Measurements from ENCODE around the gene SLC25A41.

The SLC25A41 gene

DNA sequence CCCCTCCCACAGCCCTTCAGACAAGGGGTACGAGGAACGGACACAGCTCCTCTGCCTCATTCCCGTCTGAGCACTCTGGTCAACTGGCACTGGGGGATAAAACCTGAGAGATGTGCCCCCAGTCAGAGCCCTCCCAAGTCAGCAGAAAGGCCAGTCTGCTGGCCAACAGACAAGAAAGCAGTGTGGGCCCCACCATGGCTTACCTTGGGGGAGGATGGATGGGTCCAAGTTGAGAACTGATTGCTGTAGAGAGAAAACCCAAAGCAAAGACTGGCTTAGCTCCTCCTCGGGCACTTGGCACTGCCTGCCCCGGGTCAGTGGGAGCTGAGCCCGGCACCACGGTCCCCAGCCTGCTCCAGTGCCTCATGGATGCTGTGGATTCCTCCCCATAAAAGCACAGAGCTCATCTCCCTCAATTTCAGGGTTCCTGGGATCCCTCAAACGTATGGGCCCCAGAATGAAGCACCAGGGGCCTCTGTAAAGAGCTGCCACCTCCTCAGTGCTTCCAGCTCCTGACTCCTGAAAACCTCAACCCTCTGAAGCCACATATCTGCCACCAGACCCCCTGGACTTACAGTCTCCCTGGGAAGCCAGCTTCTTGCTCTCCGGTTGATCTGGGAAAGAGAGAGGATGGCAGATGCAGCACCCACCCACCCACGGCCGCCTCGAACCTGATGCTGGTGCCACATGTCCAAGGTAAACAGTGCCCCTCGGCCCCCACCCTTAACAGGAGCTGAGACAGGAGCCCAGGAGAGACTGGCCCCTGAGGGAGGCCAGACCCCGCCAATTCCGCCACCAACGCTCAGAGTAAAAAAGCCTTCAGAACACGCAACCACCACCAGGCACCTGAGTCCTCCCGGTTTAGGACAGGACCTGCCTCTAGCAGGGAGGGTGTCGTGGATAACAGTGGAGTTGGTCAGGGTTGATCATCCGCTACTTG is 12.2 kb downstream of the SLC25A41 start:
- H3K9ac ChIP-seq (ENCODE audit: low read length) = no peak overlapping the region
- H3K27ac ChIP-seq (ENCODE audit: low read depth, low read length) = no peak overlapping the region
- no peaks in the 10 kb centered on the region for H3K27me3 ChIP-seq (ENCODE audit: control insufficient read depth, insufficient read depth, low read length)
- peaks cover 24% of the 10 kb centered on the region for H3K36me3 ChIP-seq (ENCODE audit: control insufficient read depth, insufficient read depth, low read length)
- no peak overlapping the region for H3K4me3 ChIP-seq (ENCODE audit: low read length)
- peaks cover 7% of the 10 kb centered on the region for H3K4me1 ChIP-seq (ENCODE audit: control insufficient read depth, insufficient read depth, low read length)

GRCh38 chr19:6418562-6418932 is 15.0 kb downstream of the SLC25A41 start:
- Histone ChIP-seq H3K9ac (ENCODE audit: low read length) (no peak overlapping the region), H3K4me3 (ENCODE audit: low read length) (no peak overlapping the region), H3K4me1 (ENCODE audit: control insufficient read depth, insufficient read depth, low read length) (peaks cover 5% of the 10 kb centered on the region), H3K27ac (ENCODE audit: low read depth, low read length) (no peak overlapping the region), H3K36me3 (ENCODE audit: control insufficient read depth, insufficient read depth, low read length) (peaks cover 43% of the 10 kb centered on the region), H3K27me3 (ENCODE audit: control insufficient read depth, insufficient read depth, low read length) (no peaks in the 10 kb centered on the region)

DNA sequence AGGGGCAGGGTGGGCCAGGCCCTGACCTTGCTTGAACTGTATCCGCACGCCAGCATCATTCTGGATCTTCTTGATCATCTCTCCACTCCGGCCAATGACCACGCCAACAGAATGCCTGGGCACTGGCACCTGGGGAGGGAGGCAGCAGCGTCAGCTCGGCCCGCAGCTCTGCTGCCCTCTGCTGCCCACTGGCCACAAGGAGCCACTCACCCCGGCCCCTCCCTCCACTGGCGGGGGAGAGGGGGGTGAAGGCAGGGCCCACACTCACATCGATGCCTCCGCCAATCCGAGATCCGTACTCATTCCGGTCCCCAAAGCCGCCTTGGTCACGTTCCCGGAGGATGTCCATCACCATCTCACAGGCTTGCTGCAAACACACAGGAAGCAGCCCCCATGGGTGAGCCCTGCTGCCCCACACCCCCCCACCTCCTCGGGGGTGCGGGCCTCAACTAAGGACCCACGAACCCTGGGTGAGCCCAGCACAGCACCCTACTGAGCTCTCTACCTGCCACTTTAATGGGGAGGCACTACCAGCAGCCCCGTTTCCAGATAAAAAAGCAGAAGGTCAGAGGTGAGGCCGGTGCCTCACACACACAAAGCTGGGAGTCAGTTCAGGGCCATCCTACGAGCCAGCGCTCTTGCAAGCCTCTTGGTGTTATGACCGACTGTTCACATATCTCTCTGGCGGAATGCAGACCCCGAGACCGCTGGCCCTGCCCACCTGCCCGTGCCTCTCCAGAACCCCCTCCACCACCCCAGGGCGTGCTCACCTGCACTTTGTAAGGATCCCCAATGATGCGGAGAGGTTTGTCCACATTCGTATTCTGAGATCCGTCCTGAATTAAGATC is 15.6 kb downstream of the SLC25A41 start:
- H3K27me3 ChIP-seq (ENCODE audit: control insufficient read depth, insufficient read depth, low read length) = no peaks in the 10 kb centered on the region
- H3K4me3 ChIP-seq (ENCODE audit: low read length) = no peak overlapping the region
- no peak overlapping the region for H3K9ac ChIP-seq (ENCODE audit: low read length)
- H3K27ac ChIP-seq (ENCODE audit: low read depth, low read length) = no peak overlapping the region
- H3K4me1 ChIP-seq (ENCODE audit: control insufficient read depth, insufficient read depth, low read length) = no peaks in the 10 kb centered on the region
- peaks cover 43% of the 10 kb centered on the region for H3K36me3 ChIP-seq (ENCODE audit: control insufficient read depth, insufficient read depth, low read length)

DNA sequence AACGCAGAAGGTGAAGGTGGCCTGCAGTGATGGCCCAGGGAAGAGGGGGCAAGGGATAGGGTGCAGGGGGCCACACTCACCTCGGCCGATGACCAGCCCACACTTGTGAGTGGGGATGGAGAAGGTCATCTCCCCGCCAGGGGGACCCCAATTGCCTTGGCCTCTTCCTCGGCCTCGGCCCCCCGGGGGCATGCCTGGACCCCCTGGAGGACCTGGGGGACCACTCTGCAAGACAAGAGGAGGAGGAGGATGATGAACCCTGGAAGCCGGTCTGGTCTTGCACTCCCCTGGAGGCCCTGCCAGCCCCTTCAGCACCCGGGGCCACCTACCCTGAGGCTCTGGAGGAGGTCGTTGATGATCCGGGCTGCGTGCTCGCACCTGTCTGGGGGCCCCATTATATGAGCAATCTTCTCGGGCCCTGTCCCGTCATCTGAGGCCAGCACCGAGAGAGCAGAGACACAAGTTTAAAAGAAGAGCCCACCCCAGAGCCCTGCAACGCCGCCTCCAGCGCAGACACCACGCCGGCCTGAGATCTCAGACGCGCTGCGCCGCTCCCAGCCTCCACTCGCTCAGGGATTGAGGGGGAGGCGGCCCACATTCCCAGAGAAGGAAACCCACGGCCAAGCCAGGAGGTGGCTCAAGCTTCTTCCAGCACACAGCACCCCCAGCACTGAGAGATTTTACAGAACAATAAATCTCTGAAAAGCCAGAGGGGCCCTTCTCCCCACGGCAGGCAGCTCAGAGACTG is 16.7 kb downstream of the SLC25A41 start:
- Histone ChIP-seq H3K36me3 (ENCODE audit: control insufficient read depth, insufficient read depth, low read length) (peaks cover 42% of the 10 kb centered on the region), H3K4me3 (ENCODE audit: low read length) (no peak overlapping the region), H3K4me1 (ENCODE audit: control insufficient read depth, insufficient read depth, low read length) (no peaks in the 10 kb centered on the region), H3K27ac (ENCODE audit: low read depth, low read length) (no peak overlapping the region), H3K27me3 (ENCODE audit: control insufficient read depth, insufficient read depth, low read length) (no peaks in the 10 kb centered on the region), H3K9ac (ENCODE audit: low read length) (no peak overlapping the region)

DNA sequence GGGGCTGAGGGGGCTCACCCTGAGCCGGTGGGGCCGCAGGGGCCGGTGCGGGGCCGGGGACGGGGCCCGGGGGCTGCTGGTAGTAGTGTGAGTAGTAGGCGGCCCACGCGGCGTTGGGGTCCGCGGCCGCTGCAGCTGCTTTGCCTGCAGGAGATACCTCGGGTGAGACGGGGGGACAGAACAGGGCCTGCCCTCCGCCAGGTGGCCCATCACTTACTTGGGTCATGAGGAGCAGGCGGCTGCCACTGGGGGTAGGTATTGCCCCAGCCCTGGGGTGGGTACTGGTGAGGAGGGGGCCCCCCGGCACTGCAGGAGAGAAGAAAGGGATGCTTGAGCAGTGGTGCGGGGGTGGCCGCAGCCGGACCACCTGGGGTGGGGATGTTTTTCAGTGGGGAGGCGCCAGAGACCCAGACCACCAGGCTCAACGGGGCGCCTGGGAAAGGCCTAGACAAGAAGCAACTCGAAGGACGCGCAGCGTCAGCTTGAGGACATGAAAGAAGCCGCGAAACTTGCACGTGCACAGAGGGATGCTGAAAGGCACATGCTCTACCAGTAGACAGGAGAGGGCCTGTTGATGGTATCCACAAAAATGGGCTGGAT is 17.9 kb downstream of the SLC25A41 start:
- no peaks in the 10 kb centered on the region for H3K27me3 ChIP-seq (ENCODE audit: control insufficient read depth, insufficient read depth, low read length)
- no peak overlapping the region for H3K9ac ChIP-seq (ENCODE audit: low read length)

GRCh38 chr19:6414793-6415590 is 18.6 kb downstream of the SLC25A41 start:
- no peaks in the 10 kb centered on the region for H3K4me1 ChIP-seq (ENCODE audit: control insufficient read depth, insufficient read depth, low read length)
- no peak overlapping the region for H3K9ac ChIP-seq (ENCODE audit: low read length)
- H3K27ac ChIP-seq (ENCODE audit: low read depth, low read length) = no peak overlapping the region
- H3K27me3 ChIP-seq (ENCODE audit: control insufficient read depth, insufficient read depth, low read length) = no peaks in the 10 kb centered on the region
- H3K36me3 ChIP-seq (ENCODE audit: control insufficient read depth, insufficient read depth, low read length) = peaks cover 39% of the 10 kb centered on the region
- H3K4me3 ChIP-seq (ENCODE audit: low read length) = no peak overlapping the region

More for the DNA sequence above, 17.9 kb downstream of the SLC25A41 start:
- H3K4me3 ChIP-seq (ENCODE audit: low read length) = no peak overlapping the region
- peaks cover 39% of the 10 kb centered on the region for H3K36me3 ChIP-seq (ENCODE audit: control insufficient read depth, insufficient read depth, low read length)
- H3K27ac ChIP-seq (ENCODE audit: low read depth, low read length) = no peak overlapping the region
- no peaks in the 10 kb centered on the region for H3K4me1 ChIP-seq (ENCODE audit: control insufficient read depth, insufficient read depth, low read length)

GRCh38 chr19:6413721-6414643 is 19.6 kb downstream of the SLC25A41 start:
- no peak overlapping the region for H3K27ac ChIP-seq (ENCODE audit: low read depth, low read length)
- H3K36me3 ChIP-seq (ENCODE audit: control insufficient read depth, insufficient read depth, low read length) = peaks cover 39% of the 10 kb centered on the region
- no peak overlapping the region for H3K4me3 ChIP-seq (ENCODE audit: low read length)
- no peaks in the 10 kb centered on the region for H3K4me1 ChIP-seq (ENCODE audit: control insufficient read depth, insufficient read depth, low read length)
- no peaks in the 10 kb centered on the region for H3K27me3 ChIP-seq (ENCODE audit: control insufficient read depth, insufficient read depth, low read length)
- H3K9ac ChIP-seq (ENCODE audit: low read length) = no peak overlapping the region

- Histone ChIP-seq H3K27ac (ENCODE audit: low read depth, low read length) (no peak overlapping the region), H3K4me3 (ENCODE audit: low read length) (no peak overlapping the region), H3K4me1 (ENCODE audit: control insufficient read depth, insufficient read depth, low read length) (no peaks in the 10 kb centered on the region), H3K27me3 (ENCODE audit: control insufficient read depth, insufficient read depth, low read length) (no peaks in the 10 kb centered on the region), H3K36me3 (ENCODE audit: control insufficient read depth, insufficient read depth, low read length) (peaks cover 37% of the 10 kb centered on the region), H3K9ac (ENCODE audit: low read length) (no peak overlapping the region)
Measured at GRCh38 chr19:6413291-6413690, 20.3 kb downstream of the SLC25A41 start.

GRCh38 chr19:6412447-6413091 is 21.0 kb downstream of the SLC25A41 start:
- H3K27ac ChIP-seq (ENCODE audit: low read depth, low read length) = no peak overlapping the region
- peaks cover 31% of the 10 kb centered on the region for H3K36me3 ChIP-seq (ENCODE audit: control insufficient read depth, insufficient read depth, low read length)
- no peaks in the 10 kb centered on the region for H3K4me1 ChIP-seq (ENCODE audit: control insufficient read depth, insufficient read depth, low read length)
- H3K27me3 ChIP-seq (ENCODE audit: control insufficient read depth, insufficient read depth, low read length) = no peaks in the 10 kb centered on the region
- H3K9ac ChIP-seq (ENCODE audit: low read length) = no peak overlapping the region
- no peak overlapping the region for H3K4me3 ChIP-seq (ENCODE audit: low read length)

GRCh38 chr19:6412061-6412446 is 21.5 kb downstream of the SLC25A41 start:
- no peak overlapping the region for H3K4me3 ChIP-seq (ENCODE audit: low read length)
- H3K36me3 ChIP-seq (ENCODE audit: control insufficient read depth, insufficient read depth, low read length) = peaks cover 26% of the 10 kb centered on the region
- no peaks in the 10 kb centered on the region for H3K27me3 ChIP-seq (ENCODE audit: control insufficient read depth, insufficient read depth, low read length)
- H3K4me1 ChIP-seq (ENCODE audit: control insufficient read depth, insufficient read depth, low read length) = no peaks in the 10 kb centered on the region
- no peak overlapping the region for H3K27ac ChIP-seq (ENCODE audit: low read depth, low read length)
- H3K9ac ChIP-seq (ENCODE audit: low read length) = no peak overlapping the region

Data from rectal smooth muscle tissue (tissue), 1 donor.